Measurements from ENCODE around the gene ATP5F1E.

GRCh38 chr20:58986286-58986967 lies 45.7 kb downstream of the ATP5F1E start:
- no peak for TF ChIP-seq CTCF (IDR thresholded peaks at IDR 0.05; ENCODE audit: low read length)
- TF ChIP-seq EZH2 (IDR thresholded peaks at IDR 0.05; ENCODE audit: borderline replicate concordance, low read length) = no peak
